ENCODE results near the gene RBSN. TPM values are rescaled to one million over a fixed set of nuclear protein-coding genes. Genes with fewer than 3 reads are reported as not detected.

The RBSN gene
- total RNA-seq, 2 experiments from 2014 or later, result 15.0 to 15.3 TPM

- Mint-ChIP-seq H3K9me3 (peaks cover 2% of the 10 kb centered on the region), H3K4me1 (ENCODE audit: low read depth) (peaks cover 36% of the 10 kb centered on the region), H3K27me3 (no peaks in the 10 kb centered on the region), H3K27ac (no peak overlapping the region), H3K4me3 (no peak overlapping the region), H3K36me3 (peaks cover 51% of the 10 kb centered on the region)
- DNase-seq, result no peak
- POLR2A ChIA-PET, result no interaction called here
- CTCF ChIA-PET, result no interaction called here
- intact Hi-C loops (cut with micrococcal nuclease), result no loop called here
Observed at GRCh38 chr3:15056676-15057404, 42.1 kb downstream of the RBSN start.

- CTCF ChIA-PET, result interaction anchor here (0.6 to 1.5 kb wide), 2 partner anchors 44 to 129 kb away, joined by 3 to 8 read pairs; partner anchors contain the start of gene RBSN
- intact Hi-C loops (cut with micrococcal nuclease), result loop anchor here (1.0 kb wide), 1 partner anchor 10 kb away; the partner anchor contains the start of gene MRPS25
- Mint-ChIP-seq H3K9me3 (peaks cover 2% of the 10 kb centered on the region), H3K4me1 (ENCODE audit: low read depth) (peaks cover 36% of the 10 kb centered on the region), H3K27me3 (no peaks in the 10 kb centered on the region), H3K36me3 (peaks cover 50% of the 10 kb centered on the region), H3K4me3 (no peak overlapping the region), H3K27ac (peak overlapping the region; percentile 73)
- DNase-seq, result peak; percentile 79
- POLR2A ChIA-PET, result interaction anchor here (1.1 kb wide), 1 partner anchor 10 kb away, joined by 3 read pairs; the partner anchor contains the start of gene MRPS25
Observed at GRCh38 chr3:15055019-15055557, 43.9 kb downstream of the RBSN start.

GRCh38 chr3:15053541-15053940, 45.4 kb downstream of the RBSN start:
- H3K4me1 Mint-ChIP-seq (ENCODE audit: low read depth), result peaks cover 34% of the 10 kb centered on the region

GRCh38 chr3:15052335-15053242, 46.4 kb downstream of the RBSN start:
- POLR2A ChIA-PET, result no interaction called here
- no peak overlapping the region for H3K4me3 Mint-ChIP-seq
- H3K9me3 Mint-ChIP-seq, result peaks cover 2% of the 10 kb centered on the region
- intact Hi-C loops (cut with micrococcal nuclease), result no loop called here
- H3K36me3 Mint-ChIP-seq, result peaks cover 42% of the 10 kb centered on the region
- peaks cover 34% of the 10 kb centered on the region for H3K4me1 Mint-ChIP-seq (ENCODE audit: low read depth)
- CTCF ChIA-PET, result interaction anchor here (2.6 kb wide), 1 partner anchor 23 kb away, joined by 8 read pairs; no protein-coding TSS in a partner anchor
- H3K27me3 Mint-ChIP-seq, result no peaks in the 10 kb centered on the region
- peak overlapping the region; percentile 5 for H3K27ac Mint-ChIP-seq
- DNase-seq, result no peak

More at GRCh38 chr3:15053541-15053940, 45.4 kb downstream of the RBSN start:
- CTCF ChIA-PET, result no interaction called here
- POLR2A ChIA-PET, result no interaction called here
- intact Hi-C loops (cut with micrococcal nuclease), result no loop called here
- no peak for DNase-seq
- H3K27me3 Mint-ChIP-seq, result no peaks in the 10 kb centered on the region
- no peak overlapping the region for H3K27ac Mint-ChIP-seq
- H3K36me3 Mint-ChIP-seq, result peaks cover 43% of the 10 kb centered on the region
- no peak overlapping the region for H3K4me3 Mint-ChIP-seq
- peaks cover 2% of the 10 kb centered on the region for H3K9me3 Mint-ChIP-seq

GRCh38 chr3:15051531-15051930, 47.4 kb downstream of the RBSN start:
- ChIA-PET POLR2A (interaction anchor here (0.8 to 1.2 kb wide), 2 partner anchors 13 to 14 kb away, joined by 3 read pairs; no protein-coding TSS in a partner anchor), CTCF (interaction anchor here (0.6 to 2.6 kb wide), 9 partner anchors 8 to 583 kb away, joined by 3 to 8 read pairs (median 4); partner anchors contain the start of genes MRPS25 and RBSN)
- peaks cover 31% of the 10 kb centered on the region for H3K4me1 Mint-ChIP-seq (ENCODE audit: low read depth)
- H3K9me3 Mint-ChIP-seq, result peaks cover 2% of the 10 kb centered on the region
- H3K36me3 Mint-ChIP-seq, result peaks cover 39% of the 10 kb centered on the region
- intact Hi-C loops (cut with micrococcal nuclease), result no loop called here
- H3K27me3 Mint-ChIP-seq, result no peaks in the 10 kb centered on the region
- no peak overlapping the region for H3K4me3 Mint-ChIP-seq
- H3K27ac Mint-ChIP-seq, result no peak overlapping the region
- DNase-seq, result peak; percentile 62

GRCh38 chr3:15050405-15051092, 48.4 kb downstream of the RBSN start:
- peaks cover 40% of the 10 kb centered on the region for H3K36me3 Mint-ChIP-seq
- no peak for DNase-seq
- peak overlapping the region; percentile 20 for H3K27ac Mint-ChIP-seq
- no peaks in the 10 kb centered on the region for H3K27me3 Mint-ChIP-seq
- intact Hi-C loops (cut with micrococcal nuclease), result no loop called here
- H3K4me1 Mint-ChIP-seq (ENCODE audit: low read depth), result peaks cover 25% of the 10 kb centered on the region
- CTCF ChIA-PET, result interaction anchor here (0.8 to 2.6 kb wide), 6 partner anchors 14 to 129 kb away, joined by 3 to 8 read pairs (median 4); partner anchors contain the start of gene MRPS25
- H3K4me3 Mint-ChIP-seq, result no peak overlapping the region
- POLR2A ChIA-PET, result interaction anchor here (0.8 to 1.2 kb wide), 2 partner anchors 14 to 15 kb away, joined by 3 read pairs; no protein-coding TSS in a partner anchor
- H3K9me3 Mint-ChIP-seq, result peaks cover 2% of the 10 kb centered on the region

GRCh38 chr3:15049584-15049983, 49.4 kb downstream of the RBSN start:
- POLR2A ChIA-PET, result no interaction called here
- no peaks in the 10 kb centered on the region for H3K9me3 Mint-ChIP-seq
- no peak overlapping the region for H3K4me3 Mint-ChIP-seq
- intact Hi-C loops (cut with micrococcal nuclease), result no loop called here
- DNase-seq, result no peak
- H3K27me3 Mint-ChIP-seq, result no peaks in the 10 kb centered on the region
- CTCF ChIA-PET, result no interaction called here
- H3K36me3 Mint-ChIP-seq, result peaks cover 40% of the 10 kb centered on the region
- H3K27ac Mint-ChIP-seq, result no peak overlapping the region
- peaks cover 25% of the 10 kb centered on the region for H3K4me1 Mint-ChIP-seq (ENCODE audit: low read depth)

GRCh38 chr3:15045667-15046066, 53.3 kb downstream of the RBSN start:
- ChIA-PET CTCF (no interaction called here), POLR2A (no interaction called here)
- Mint-ChIP-seq H3K4me3 (no peak overlapping the region), H3K27ac (no peak overlapping the region), H3K36me3 (peaks cover 43% of the 10 kb centered on the region), H3K27me3 (no peaks in the 10 kb centered on the region), H3K9me3 (no peaks in the 10 kb centered on the region), H3K4me1 (ENCODE audit: low read depth) (peaks cover 35% of the 10 kb centered on the region)
- no peak for DNase-seq
- intact Hi-C loops (cut with micrococcal nuclease), result no loop called here

- Mint-ChIP-seq H3K4me3 (no peak overlapping the region), H3K27ac (peak overlapping the region; percentile 11), H3K36me3 (peaks cover 46% of the 10 kb centered on the region), H3K27me3 (no peaks in the 10 kb centered on the region), H3K9me3 (no peaks in the 10 kb centered on the region), H3K4me1 (ENCODE audit: low read depth) (peaks cover 33% of the 10 kb centered on the region)
- CTCF ChIA-PET, result no interaction called here
- no peak for DNase-seq
- intact Hi-C loops (cut with micrococcal nuclease), result loop anchor here (5.0 kb wide), 1 partner anchor 57 kb away; no protein-coding TSS in a partner anchor
- POLR2A ChIA-PET, result no interaction called here
Observed at GRCh38 chr3:15044326-15044725, 54.6 kb downstream of the RBSN start.

- CTCF ChIA-PET, result no interaction called here
Observed at GRCh38 chr3:15043408-15044171, 55.4 kb downstream of the RBSN start.

GRCh38 chr3:15042936-15043335, 56.0 kb downstream of the RBSN start:
- H3K9me3 Mint-ChIP-seq, result no peaks in the 10 kb centered on the region
- CTCF ChIA-PET, result no interaction called here
- no peak for DNase-seq
- H3K4me3 Mint-ChIP-seq, result no peak overlapping the region
- H3K36me3 Mint-ChIP-seq, result peaks cover 49% of the 10 kb centered on the region
- POLR2A ChIA-PET, result no interaction called here
- no peaks in the 10 kb centered on the region for H3K27me3 Mint-ChIP-seq
- intact Hi-C loops (cut with micrococcal nuclease), result loop anchor here (5.0 kb wide), 1 partner anchor 56 kb away; no protein-coding TSS in a partner anchor
- peak overlapping the region; percentile 35 for H3K27ac Mint-ChIP-seq
- H3K4me1 Mint-ChIP-seq (ENCODE audit: low read depth), result peaks cover 33% of the 10 kb centered on the region

More at GRCh38 chr3:15043408-15044171, 55.4 kb downstream of the RBSN start:
- Mint-ChIP-seq H3K4me3 (no peak overlapping the region), H3K27me3 (no peaks in the 10 kb centered on the region), H3K36me3 (peaks cover 46% of the 10 kb centered on the region), H3K9me3 (no peaks in the 10 kb centered on the region), H3K27ac (peak overlapping the region; percentile 15), H3K4me1 (ENCODE audit: low read depth) (peaks cover 33% of the 10 kb centered on the region)
- POLR2A ChIA-PET, result no interaction called here
- no peak for DNase-seq
- intact Hi-C loops (cut with micrococcal nuclease), result loop anchor here (5.0 kb wide), 1 partner anchor 56 kb away; no protein-coding TSS in a partner anchor
